GM23248 (cell line): ENCODE data around the gene PCDHGC4.

Experiments
- EZH2 ChIP-seq: fragments of 200-600 bp; sonication (generic); IDR thresholded peaks from 2 replicates; pipeline ENCODE4 v1.6.1; 2018; ENCODE audit warnings: antibody characterized with exemption, mild to moderate bottlenecking; ENCODE audit not compliant: insufficient read depth, poor library complexity, severe bottlenecking
- EZH2phosphoT487 ChIP-seq: fragments of 200-600 bp; sonication (generic); IDR thresholded peaks from 2 replicates; pipeline ENCODE4 v1.6.1; 2018; ENCODE audit warnings: antibody characterized with exemption, moderate library complexity, mild to moderate bottlenecking, low read depth; ENCODE audit not compliant: insufficient read depth

GRCh38 chr5:141484310-141484640 is 555 bp upstream of the PCDHGC4 start:
- TF ChIP-seq EZH2phosphoT487, result no peak
- no peak for TF ChIP-seq EZH2
